Tibial artery (tissue), 4 donors: Measurements from ENCODE around the gene SLC4A1.

Source experiments
- DNase-seq, 2 donors: peaks; one replicate each; pipeline ENCODE4 v3.0.0-alpha.2; 2019
- H3K27ac ChIP-seq, 2 donors: fragments of 200-600 bp; sonication (generic) in 1 of 2; 1 replicate in 1 of 2; 2 replicates in 1 of 2; pipeline ENCODE4 v1.5.1; 2018 to 2019; ENCODE audit warnings: mild to moderate bottlenecking in 1 of 2
- H3K27me3 ChIP-seq, 2 donors: fragments of 200-600 bp; sonication (generic) in 1 of 2; one replicate each; pipeline versions ENCODE4 v1.5.1 to v1.6.0; 2016 to 2019
- H3K36me3 ChIP-seq, 3 donors: fragments of 200-600 bp; sonication (generic) in 2 of 3; one replicate each; pipeline ENCODE4 v1.5.1; 2016 to 2019; ENCODE audit warnings: mild to moderate bottlenecking in 2 of 3
- H3K4me1 ChIP-seq, 4 donors: fragments of 200-600 bp; sonication (generic) in 2 of 4; 1 replicate in 3 of 4; 2 replicates in 1 of 4; pipeline ENCODE4 v1.5.1; 2016 to 2019
- H3K4me3 ChIP-seq, 2 donors: fragments of 200-600 bp; sonication (generic) in 1 of 2; 1 replicate in 1 of 2; 2 replicates in 1 of 2; pipeline ENCODE4 v1.5.1; 2018 to 2019; ENCODE audit warnings: mild to moderate bottlenecking in 2 of 2
- H3K9me3 ChIP-seq, 3 donors: fragments of 200-600 bp; sonication (generic) in 1 of 3; one replicate each; pipeline ENCODE4 v1.5.1; 2016 to 2019
- intact Hi-C: fragments of 100-400 bp; cut with DNase I; formaldehyde crosslinking; loops from one replicate; pipeline ENCODE4 v1.15.0; 2023; ENCODE audit warnings: low total_unique reads
- TF ChIP-seq, protein P1 (sequence below), 2 experiments: fragments of 200-600 bp in 1 of 2; fragments of 450-650 bp in 1 of 2; IDR thresholded peaks; one replicate each; pipeline ENCODE4 v1.5.1; 2017 to 2019; ENCODE audit warnings: antibody characterized with exemption in 2 of 2, mild to moderate bottlenecking in 1 of 2, moderate library complexity in 1 of 2

Gene SLC4A1

DNA sequence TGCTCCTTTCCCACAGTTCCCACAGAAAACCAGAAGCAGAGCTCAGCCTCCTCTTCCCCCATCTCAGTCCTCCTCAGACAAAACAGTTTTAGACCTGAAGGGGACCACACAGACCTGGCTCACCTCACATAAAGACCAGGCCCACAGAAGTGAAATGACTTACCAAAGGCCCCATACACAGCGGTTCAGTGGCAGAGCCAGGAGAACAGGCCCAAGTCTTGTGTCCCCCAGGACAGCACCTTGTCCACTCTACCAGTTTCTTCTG, 53.8 kb downstream of the SLC4A1 start:
- H3K27ac ChIP-seq = no peak overlapping the region
- H3K4me3 ChIP-seq = no peak overlapping the region
- TF ChIP-seq, protein P1, sequence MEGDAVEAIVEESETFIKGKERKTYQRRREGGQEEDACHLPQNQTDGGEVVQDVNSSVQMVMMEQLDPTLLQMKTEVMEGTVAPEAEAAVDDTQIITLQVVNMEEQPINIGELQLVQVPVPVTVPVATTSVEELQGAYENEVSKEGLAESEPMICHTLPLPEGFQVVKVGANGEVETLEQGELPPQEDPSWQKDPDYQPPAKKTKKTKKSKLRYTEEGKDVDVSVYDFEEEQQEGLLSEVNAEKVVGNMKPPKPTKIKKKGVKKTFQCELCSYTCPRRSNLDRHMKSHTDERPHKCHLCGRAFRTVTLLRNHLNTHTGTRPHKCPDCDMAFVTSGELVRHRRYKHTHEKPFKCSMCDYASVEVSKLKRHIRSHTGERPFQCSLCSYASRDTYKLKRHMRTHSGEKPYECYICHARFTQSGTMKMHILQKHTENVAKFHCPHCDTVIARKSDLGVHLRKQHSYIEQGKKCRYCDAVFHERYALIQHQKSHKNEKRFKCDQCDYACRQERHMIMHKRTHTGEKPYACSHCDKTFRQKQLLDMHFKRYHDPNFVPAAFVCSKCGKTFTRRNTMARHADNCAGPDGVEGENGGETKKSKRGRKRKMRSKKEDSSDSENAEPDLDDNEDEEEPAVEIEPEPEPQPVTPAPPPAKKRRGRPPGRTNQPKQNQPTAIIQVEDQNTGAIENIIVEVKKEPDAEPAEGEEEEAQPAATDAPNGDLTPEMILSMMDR (IDR thresholded peaks at IDR 0.05) = no peak
- DNase-seq = no peak
- H3K9me3 ChIP-seq = no peaks in the 10 kb centered on the region
- intact Hi-C loops = loop anchor here (5.0 kb wide), 1 partner anchor 133 kb away; the partner anchor contains the start of gene GRN
- no peaks in the 10 kb centered on the region for H3K27me3 ChIP-seq
- peaks cover 49 to 82% (median 57%) of the 10 kb centered on the region in 3 donors for H3K36me3 ChIP-seq
- peaks cover 6 to 41% (median 29%) of the 10 kb centered on the region in 4 donors for H3K4me1 ChIP-seq

DNA sequence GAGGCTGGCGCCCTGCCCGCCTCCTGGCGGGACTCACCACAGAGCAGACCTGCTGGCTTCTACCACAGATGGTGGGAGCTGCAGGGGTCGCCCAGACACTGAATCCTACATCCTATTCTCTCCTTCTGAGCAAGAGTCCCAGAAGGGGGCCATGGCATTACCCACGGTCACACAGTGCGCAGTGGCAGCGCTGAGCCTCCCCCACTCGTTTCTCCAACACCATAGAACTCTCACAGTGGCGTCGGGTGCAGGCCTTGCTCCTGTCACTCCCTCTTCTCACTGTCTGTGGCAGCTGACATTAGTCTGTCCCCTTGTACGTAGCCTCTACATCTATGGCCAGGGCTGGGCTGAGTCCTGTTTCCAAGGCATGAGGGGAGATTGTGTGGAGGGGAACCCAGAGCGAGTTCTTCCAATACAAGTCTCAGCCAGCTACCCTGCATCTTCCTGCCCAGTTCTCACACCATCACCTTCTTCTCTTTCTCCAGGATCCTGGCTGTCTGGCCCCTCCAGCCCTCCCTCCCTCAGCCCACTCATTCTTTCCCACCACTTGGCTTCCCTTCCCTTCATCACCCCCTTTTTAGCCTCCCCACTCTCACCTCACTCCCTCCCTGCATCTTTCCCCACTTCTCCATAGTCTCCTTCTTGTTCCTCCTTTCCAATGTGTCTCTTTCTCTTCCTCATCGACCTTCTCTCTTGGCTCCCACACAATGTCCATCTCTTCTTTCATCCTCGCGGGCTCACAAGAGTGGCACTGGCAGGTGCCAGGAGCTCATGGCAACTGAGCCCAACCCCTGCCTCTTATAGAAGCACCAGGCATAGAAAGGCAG, 54.3 kb downstream of the SLC4A1 start:
- Histone ChIP-seq H3K36me3 (peaks cover 55 to 87% (median 63%) of the 10 kb centered on the region in 3 donors), H3K27me3 (no peaks in the 10 kb centered on the region), H3K4me3 (no peak overlapping the region), H3K9me3 (no peaks in the 10 kb centered on the region), H3K4me1 (peaks cover 6 to 41% (median 29%) of the 10 kb centered on the region in 4 donors), H3K27ac (no peak overlapping the region)
- intact Hi-C loops = loop anchor here (5.0 kb wide), 1 partner anchor 134 kb away; the partner anchor contains the start of gene GRN
- DNase-seq = no peak
- TF ChIP-seq, protein P1 (IDR thresholded peaks at IDR 0.05) = no peak

- Histone ChIP-seq H3K36me3 (peaks cover 64 to 96% (median 68%) of the 10 kb centered on the region in 3 donors), H3K27me3 (no peaks in the 10 kb centered on the region), H3K9me3 (no peaks in the 10 kb centered on the region), H3K27ac (no peak overlapping the region), H3K4me3 (no peak overlapping the region), H3K4me1 (peaks cover 6 to 36% (median 24%) of the 10 kb centered on the region in 4 donors)
- TF ChIP-seq, protein P1 (IDR thresholded peaks at IDR 0.05) = no peak
- intact Hi-C loops = loop anchor here (5.0 kb wide), 1 partner anchor 135 kb away; the partner anchor contains the start of gene GRN
- no peak for DNase-seq
Measured at GRCh38 chr17:44212507-44213402, 55.2 kb downstream of the SLC4A1 start.

DNA sequence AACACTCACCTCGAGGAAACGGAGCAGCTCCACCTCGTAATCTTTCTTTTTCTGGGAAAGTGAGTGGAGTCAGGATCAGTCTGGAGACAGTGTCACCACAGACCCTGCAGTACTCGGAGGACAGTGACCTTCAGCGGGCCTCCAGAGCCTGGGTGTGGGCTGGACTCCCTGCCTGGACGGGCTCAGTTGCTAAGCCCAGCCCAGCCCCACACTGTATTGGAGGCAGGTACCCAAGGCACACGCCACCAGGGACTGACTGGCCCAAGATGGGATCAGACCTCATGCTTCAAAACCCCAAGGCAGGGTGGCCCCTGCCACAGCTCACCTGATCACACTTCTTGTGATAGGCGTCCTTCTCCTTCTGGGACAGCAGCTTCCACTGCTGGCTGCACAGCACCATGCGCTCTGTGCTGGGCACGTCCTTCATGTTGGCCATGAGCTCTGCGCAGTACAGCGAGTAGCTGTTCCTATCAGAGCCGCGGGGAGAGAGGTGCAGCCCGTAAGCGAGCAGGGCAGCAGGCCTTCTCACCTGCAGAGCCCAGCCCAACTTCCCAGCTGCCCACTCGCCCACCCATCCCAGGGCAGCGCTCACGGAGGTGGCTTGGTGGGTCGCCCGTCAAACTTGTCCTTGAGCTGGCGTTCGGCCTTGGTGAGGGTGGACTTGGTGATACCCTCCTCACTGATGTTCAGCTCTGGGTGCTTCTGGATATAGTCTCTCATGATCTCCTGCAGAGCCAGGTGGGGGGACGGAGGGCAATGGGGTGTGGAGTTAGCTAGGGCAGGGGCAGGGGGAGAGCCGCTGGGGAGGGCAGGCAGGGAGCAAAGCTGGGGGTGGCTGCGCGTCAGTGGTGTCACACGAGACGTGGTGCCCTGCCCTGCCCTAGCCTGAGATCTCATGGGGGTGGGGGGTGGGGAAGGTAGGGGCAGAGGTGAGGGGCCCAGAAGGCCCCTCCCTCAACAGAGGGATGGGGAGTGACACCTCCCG, 56.4 kb downstream of the SLC4A1 start:
- Histone ChIP-seq H3K27me3 (no peaks in the 10 kb centered on the region), H3K4me3 (no peak overlapping the region), H3K4me1 (peaks cover 6 to 24% (median 14%) of the 10 kb centered on the region in 4 donors), H3K36me3 (peaks cover 70 to 100% (median 74%) of the 10 kb centered on the region in 3 donors), H3K9me3 (no peaks in the 10 kb centered on the region), H3K27ac (no peak overlapping the region)
- TF ChIP-seq, protein P1 (IDR thresholded peaks at IDR 0.05) = no peak
- DNase-seq = no peak
- intact Hi-C loops = loop anchor here (2.0 to 5.0 kb wide), 3 partner anchors 41 to 136 kb away; partner anchors contain the start of genes ASB16 and GRN
